ENCODE results near the gene MAPKAPK5.
"Not testable (repeated sequence)": the region's sequence is repeated elsewhere in the genome, so short reads cannot be mapped to it uniquely, and the experiment has no call there.

MAPKAPK5 gene

GRCh38 chr12:111886662-111887545 is 44.9 kb downstream of the MAPKAPK5 start:
- no peak for DNase-seq (ENCODE audit: low read depth in 2 of 2)

GRCh38 chr12:111887926-111888745 is 46.1 kb downstream of the MAPKAPK5 start:
- DNase-seq (ENCODE audit: low read depth in 2 of 2) = no peak

GRCh38 chr12:111893287-111893686 is 51.3 kb downstream of the MAPKAPK5 start:
- DNase-seq (ENCODE audit: low read depth in 2 of 2) = no peak

GRCh38 chr12:111894556-111894955 is 52.5 kb downstream of the MAPKAPK5 start:
- no peak for DNase-seq (ENCODE audit: low read depth in 2 of 2)

- no peak for DNase-seq (ENCODE audit: low read depth in 2 of 2)
These were observed 59.2 kb downstream of the MAPKAPK5 start for GRCh38 chr12:111901182-111901581.

GRCh38 chr12:111904446-111904975 is 62.5 kb downstream of the MAPKAPK5 start:
- no peak for DNase-seq (ENCODE audit: low read depth in 2 of 2)

- DNase-seq (ENCODE audit: low read depth in 2 of 2) = no peak
These were observed 63.5 kb downstream of the MAPKAPK5 start for GRCh38 chr12:111905502-111905901.

- no peak for DNase-seq (ENCODE audit: low read depth in 2 of 2)
These were observed 65.7 kb downstream of the MAPKAPK5 start for GRCh38 chr12:111907740-111908139.

- no peak for DNase-seq (ENCODE audit: low read depth in 2 of 2)
These were observed 83.1 kb downstream of the MAPKAPK5 start for GRCh38 chr12:111925171-111925570.

GRCh38 chr12:111926631-111927030 is 84.6 kb downstream of the MAPKAPK5 start:
- no peak for DNase-seq (ENCODE audit: low read depth in 2 of 2)

- no peak for DNase-seq (ENCODE audit: low read depth in 2 of 2)
These were observed 85.3 kb downstream of the MAPKAPK5 start for GRCh38 chr12:111927346-111927745.

- DNase-seq (ENCODE audit: low read depth in 2 of 2) = no peak
These were observed 90.2 kb downstream of the MAPKAPK5 start for GRCh38 chr12:111932241-111932640.

- DNase-seq (ENCODE audit: low read depth in 2 of 2) = no peak
These were observed 94.8 kb downstream of the MAPKAPK5 start for GRCh38 chr12:111936869-111937268.

- no peak for DNase-seq (ENCODE audit: low read depth in 2 of 2)
These were observed 95.4 kb downstream of the MAPKAPK5 start for GRCh38 chr12:111937429-111937828.

GRCh38 chr12:111942557-111942956 is 100.5 kb downstream of the MAPKAPK5 start:
- no peak for DNase-seq (ENCODE audit: low read depth in 2 of 2)

- no peak for DNase-seq (ENCODE audit: low read depth in 2 of 2)
These were observed 101.9 kb downstream of the MAPKAPK5 start for GRCh38 chr12:111943929-111944328.

- not testable (repeated sequence) for DNase-seq (ENCODE audit: low read depth in 2 of 2)
These were observed 109.1 kb downstream of the MAPKAPK5 start for GRCh38 chr12:111950961-111951676.
